Progenitor cell of endocrine pancreas (in vitro differentiated cells): ENCODE data around the gene DDX27. TPM values are rescaled to one million over a fixed set of nuclear protein-coding genes. Genes with fewer than 3 reads are reported as not detected.

Experiments
- DNase-seq: peaks from one replicate; pipeline ENCODE4 v3.0.0; 2021; ENCODE audit warnings: low spot score; ENCODE audit not compliant: unreplicated experiment
- H3K27ac Mint-ChIP-seq: 2 replicates; pipeline ENCODE4 v1.8.0; 2021; ENCODE audit warnings: mild to moderate bottlenecking, moderate library complexity, mixed read lengths
- H3K27me3 Mint-ChIP-seq: 2 replicates; pipeline ENCODE4 v1.8.0; 2021; ENCODE audit warnings: mixed read lengths
- H3K36me3 Mint-ChIP-seq: 2 replicates; pipeline ENCODE4 v1.8.0; 2022; ENCODE audit warnings: mixed read lengths; ENCODE audit not compliant: insufficient read depth
- H3K4me1 Mint-ChIP-seq: 2 replicates; pipeline ENCODE4 v1.8.0; 2021; ENCODE audit warnings: low read depth, mixed read lengths
- H3K4me3 Mint-ChIP-seq: 2 replicates; pipeline ENCODE4 v1.8.0; 2021; ENCODE audit warnings: low read depth, mild to moderate bottlenecking, moderate library complexity, mixed read lengths
- H3K9me3 Mint-ChIP-seq: 2 replicates; pipeline ENCODE4 v1.8.0; 2021; ENCODE audit warnings: low read depth, mixed read lengths
- total RNA-seq: library from RNA; stranded (reverse); gene quantifications from 2 replicates; pipeline ENCODE4 v1.2.1, GENCODE V29; 2021
- TF ChIP-seq, protein P1 (sequence below): fragments of 200-600 bp; sonication (generic); IDR thresholded peaks from one replicate; pipeline ENCODE4 v1.5.0; 2021; ENCODE audit warnings: antibody characterized with exemption, mild to moderate bottlenecking; ENCODE audit not compliant: unreplicated experiment

Gene DDX27
- total RNA-seq, 1 donor from 2014 or later, result 41.7 TPM

DNA sequence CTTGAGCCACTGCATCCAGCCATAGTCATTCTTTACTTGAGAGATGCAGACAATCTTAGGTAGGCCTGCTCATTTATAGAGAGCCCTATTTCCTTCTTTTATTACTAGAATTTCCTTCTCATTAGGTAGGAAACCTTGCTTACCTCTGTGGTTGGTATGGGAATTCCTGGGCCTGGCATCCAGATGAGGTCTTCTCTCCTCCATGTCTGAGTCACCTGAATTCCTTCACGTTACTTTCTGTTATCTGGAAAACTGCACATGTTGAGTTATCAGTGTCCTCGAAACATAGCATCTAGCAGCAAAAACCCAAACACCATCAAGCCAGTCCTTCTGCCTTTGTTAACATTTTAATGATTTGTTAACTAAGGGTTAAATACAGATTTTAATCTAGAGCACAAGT, 56.4 kb downstream of the DDX27 start:
- Mint-ChIP-seq H3K9me3 (peaks cover 9% of the 10 kb centered on the region), H3K36me3 (peaks cover 36% of the 10 kb centered on the region), H3K4me3 (no peak overlapping the region), H3K4me1 (peaks cover 14% of the 10 kb centered on the region), H3K27me3 (no peaks in the 10 kb centered on the region), H3K27ac (no peak overlapping the region)
- no peak for DNase-seq
- TF ChIP-seq, protein P1, sequence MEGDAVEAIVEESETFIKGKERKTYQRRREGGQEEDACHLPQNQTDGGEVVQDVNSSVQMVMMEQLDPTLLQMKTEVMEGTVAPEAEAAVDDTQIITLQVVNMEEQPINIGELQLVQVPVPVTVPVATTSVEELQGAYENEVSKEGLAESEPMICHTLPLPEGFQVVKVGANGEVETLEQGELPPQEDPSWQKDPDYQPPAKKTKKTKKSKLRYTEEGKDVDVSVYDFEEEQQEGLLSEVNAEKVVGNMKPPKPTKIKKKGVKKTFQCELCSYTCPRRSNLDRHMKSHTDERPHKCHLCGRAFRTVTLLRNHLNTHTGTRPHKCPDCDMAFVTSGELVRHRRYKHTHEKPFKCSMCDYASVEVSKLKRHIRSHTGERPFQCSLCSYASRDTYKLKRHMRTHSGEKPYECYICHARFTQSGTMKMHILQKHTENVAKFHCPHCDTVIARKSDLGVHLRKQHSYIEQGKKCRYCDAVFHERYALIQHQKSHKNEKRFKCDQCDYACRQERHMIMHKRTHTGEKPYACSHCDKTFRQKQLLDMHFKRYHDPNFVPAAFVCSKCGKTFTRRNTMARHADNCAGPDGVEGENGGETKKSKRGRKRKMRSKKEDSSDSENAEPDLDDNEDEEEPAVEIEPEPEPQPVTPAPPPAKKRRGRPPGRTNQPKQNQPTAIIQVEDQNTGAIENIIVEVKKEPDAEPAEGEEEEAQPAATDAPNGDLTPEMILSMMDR, result no peak

- Mint-ChIP-seq H3K27ac (peak overlapping the region; percentile 60), H3K36me3 (peaks cover 38% of the 10 kb centered on the region), H3K27me3 (no peaks in the 10 kb centered on the region), H3K4me3 (peak overlapping the region; percentile 86), H3K4me1 (peaks cover 19% of the 10 kb centered on the region), H3K9me3 (peaks cover 16% of the 10 kb centered on the region)
- TF ChIP-seq, protein P1, result no peak
- no peak for DNase-seq
Measured at GRCh38 chr20:49276161-49276960, 57.1 kb downstream of the DDX27 start.

DNA sequence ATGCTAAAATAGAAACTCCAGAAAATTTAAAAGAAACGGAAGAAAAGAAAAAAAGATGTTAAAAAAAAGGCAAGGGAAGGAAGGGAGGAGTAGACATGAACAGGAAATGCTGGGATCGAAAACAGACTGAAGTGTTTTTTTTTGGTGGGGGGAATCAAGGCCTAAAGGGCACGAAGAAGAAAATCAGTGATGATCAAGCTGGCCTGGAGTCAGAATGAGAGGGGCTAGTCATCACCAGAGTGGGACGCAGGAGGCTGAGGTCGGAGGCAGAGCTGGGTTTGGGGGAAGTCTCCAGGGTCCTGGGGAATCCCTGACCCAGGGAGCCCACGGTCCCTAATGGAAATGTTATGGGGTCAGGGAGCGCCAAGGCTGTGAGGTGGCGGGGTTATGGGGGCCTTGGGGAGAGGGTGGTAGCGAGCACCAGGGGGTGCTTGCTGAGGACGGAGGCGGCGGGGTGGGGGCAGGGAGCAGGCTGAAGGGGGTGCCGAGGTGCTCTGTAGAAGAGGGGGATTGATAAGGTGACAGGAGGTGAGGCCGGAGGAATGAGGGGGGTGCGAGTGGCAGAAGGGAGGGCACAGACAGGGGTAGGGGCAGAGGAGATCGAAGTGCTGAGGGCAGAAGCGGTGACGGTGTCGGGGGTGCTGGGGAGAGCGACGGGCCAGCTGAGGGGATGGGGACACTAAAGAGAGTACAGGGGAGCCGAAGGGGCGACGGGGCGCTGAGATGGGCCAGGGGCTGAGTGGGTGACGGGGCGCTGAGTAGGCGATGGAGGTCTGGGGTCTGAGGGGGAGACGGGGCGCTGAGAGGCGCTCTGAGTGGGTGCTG, 58.0 kb downstream of the DDX27 start:
- Mint-ChIP-seq H3K4me3 (peak overlapping the region; percentile 86), H3K9me3 (peaks cover 24% of the 10 kb centered on the region), H3K27me3 (no peaks in the 10 kb centered on the region), H3K27ac (peak overlapping the region; percentile 73), H3K36me3 (peaks cover 45% of the 10 kb centered on the region), H3K4me1 (peaks cover 21% of the 10 kb centered on the region)
- TF ChIP-seq, protein P1, result no peak
- peak; percentile 15 for DNase-seq

GRCh38 chr20:49277786-49278035, 58.5 kb downstream of the DDX27 start:
- Mint-ChIP-seq H3K36me3 (peaks cover 50% of the 10 kb centered on the region), H3K27me3 (no peaks in the 10 kb centered on the region), H3K4me3 (peak overlapping the region; percentile 86), H3K4me1 (peaks cover 26% of the 10 kb centered on the region), H3K27ac (peak overlapping the region; percentile 73), H3K9me3 (peaks cover 29% of the 10 kb centered on the region)
- DNase-seq, result no peak
- TF ChIP-seq, protein P1, result no peak

DNA sequence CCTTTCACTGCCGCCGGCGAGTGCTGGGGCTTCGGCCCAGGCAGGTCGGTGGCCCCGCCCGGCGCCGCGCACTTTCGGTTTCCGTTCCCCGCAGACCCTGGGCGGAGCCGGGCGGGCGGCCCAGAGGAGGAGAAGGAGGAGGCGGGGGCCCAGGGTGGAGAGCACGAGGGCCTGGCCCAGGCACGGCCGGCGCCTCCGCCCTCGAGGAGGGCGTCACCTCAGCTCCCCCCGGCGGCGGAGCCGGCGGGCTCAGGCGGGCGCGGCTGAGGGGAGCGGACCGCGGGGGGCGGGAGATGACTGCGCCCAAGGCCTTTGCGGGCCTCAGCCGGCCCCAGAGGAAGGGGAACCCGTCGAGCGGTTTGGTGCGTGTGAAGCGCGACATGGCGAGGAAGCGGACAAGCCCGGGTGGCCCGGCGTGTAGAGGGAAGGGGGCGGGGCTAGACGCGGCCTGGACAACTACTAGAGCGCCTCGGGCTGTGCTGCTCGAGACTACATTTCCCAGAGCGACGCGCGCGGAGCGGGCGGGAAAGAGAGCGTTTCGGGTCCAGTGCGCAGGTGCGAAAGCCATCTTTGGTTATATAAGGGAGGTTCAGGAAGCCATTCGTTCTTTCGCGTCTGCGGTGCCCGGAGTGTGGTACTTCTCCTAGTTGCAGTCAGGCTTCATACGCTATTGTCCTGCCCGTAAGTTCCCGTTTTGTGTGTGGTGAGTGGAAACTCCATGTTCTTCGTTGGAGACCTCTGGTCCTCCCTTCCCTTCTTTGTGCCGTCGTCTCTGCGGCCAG, 59.0 kb downstream of the DDX27 start, which contains the start of gene ZNFX1:
ZNFX1 (minus strand) TSS at position 22 of the 782 bp plus-strand sequence. CDS start 2,218 bp downstream, outside the sequence.
- peaks cover 30% of the 10 kb centered on the region for H3K4me1 Mint-ChIP-seq
- H3K9me3 Mint-ChIP-seq, result peaks cover 33% of the 10 kb centered on the region
- H3K36me3 Mint-ChIP-seq, result peaks cover 55% of the 10 kb centered on the region
- DNase-seq, result peak; percentile 92
- H3K27me3 Mint-ChIP-seq, result no peaks in the 10 kb centered on the region
- TF ChIP-seq, protein P1, result no peak
- peak within 1 kb of the TSS; percentile 96 for H3K27ac Mint-ChIP-seq
- H3K4me3 Mint-ChIP-seq, result peak within 1 kb of the TSS; percentile 86
